MCF 10A (cell line): ENCODE data around the gene GSK3A. TPM values are rescaled to one million over a fixed set of nuclear protein-coding genes. Genes with fewer than 3 reads are reported as not detected.

Experiments used
- BruUV-seq: library from RNA; stranded (reverse); fragments of 400-500 nt; replicated peaks from 2 replicates; lab custom pipeline; 2021; lab: Mats Ljungman, UMichigan
- CTCF ChIA-PET: fragments of 300-600 bp; sonication (Branson Sonifier 250); formaldehyde crosslinking; extraction: SDS; loops from one replicate; lab custom pipeline; 2021; ENCODE audit warnings: antibody characterized with exemption, inconsistent platforms; lab: Yijun Ruan, JAX
- POLR2A ChIA-PET: fragments of 300-600, 350-650 bp; sonication (Branson Sonifier 250); formaldehyde crosslinking; extraction: SDS; loops from one replicate; lab custom pipeline; 2020; ENCODE audit warnings: antibody characterized with exemption, inconsistent platforms; lab: Yijun Ruan, JAX
- DNase-seq: peaks from one replicate; pipeline ENCODE4 v3.0.0-alpha.2; 2018; ENCODE audit not compliant: unreplicated experiment
- H3K27ac Mint-ChIP-seq: one replicate; pipeline ENCODE4 v1.8.0; 2022; ENCODE audit warnings: mild to moderate bottlenecking, low read depth, mixed read lengths; ENCODE audit not compliant: unreplicated experiment
- H3K27me3 Mint-ChIP-seq: one replicate; pipeline ENCODE4 v1.8.0; 2022; ENCODE audit warnings: mixed read lengths; ENCODE audit not compliant: insufficient read depth, unreplicated experiment
- H3K36me3 Mint-ChIP-seq: one replicate; pipeline ENCODE4 v1.8.0; 2022; ENCODE audit warnings: mild to moderate bottlenecking, moderate library complexity, mixed read lengths; ENCODE audit not compliant: insufficient read depth, unreplicated experiment
- H3K4me1 Mint-ChIP-seq: one replicate; pipeline ENCODE4 v1.8.0; 2022; ENCODE audit warnings: mixed read lengths; ENCODE audit not compliant: insufficient read depth, unreplicated experiment
- H3K4me3 Mint-ChIP-seq: one replicate; pipeline ENCODE4 v1.8.0; 2022; ENCODE audit warnings: mild to moderate bottlenecking, moderate library complexity, mixed read lengths; ENCODE audit not compliant: unreplicated experiment
- H3K9me3 Mint-ChIP-seq: one replicate; pipeline ENCODE4 v1.8.0; 2022; ENCODE audit warnings: mixed read lengths; ENCODE audit not compliant: unreplicated experiment
- CTCF ChIP-seq: fragments of 200-600 bp; IDR thresholded peaks from one replicate; pipeline ENCODE4 v1.8.0; 2022; ENCODE audit warnings: antibody characterized with exemption, mild to moderate bottlenecking; ENCODE audit not compliant: unreplicated experiment
- intact Hi-C: fragments of 100-400 bp; cut with micrococcal nuclease; formaldehyde crosslinking; loops from 2 replicates; pipeline ENCODE4 v1.14.1; 2022
- total RNA-seq: library from RNA; stranded (reverse); gene quantifications from 2 replicates; pipeline ENCODE4 v1.2.3, GENCODE V29; 2022

The GSK3A gene
- total RNA-seq, 1 experiment from 2014 or later: 53.5 TPM

GRCh38 chr19:42246922-42247639 lies 4.7 kb upstream of the GSK3A start:
- intact Hi-C loops: loop anchor here (1.0 to 10.0 kb wide), 4 partner anchors 36 to 186 kb away; partner anchors contain the start of genes CNFN and MEGF8
- CTCF ChIA-PET: interaction anchor here (0.6 to 7.0 kb wide), 17 partner anchors 9 to 194 kb away, joined by 3 to 145 read pairs (median 4); partner anchors contain the start of genes PAFAH1B3 and PRR19

GRCh38 chr19:42246143-42246921 lies 3.9 kb upstream of the GSK3A start:
- BruUV-seq: no TSS peak
- POLR2A ChIA-PET: interaction anchor here (0.6 to 7.7 kb wide), 13 partner anchors 9 to 119 kb away, joined by 3 to 158 read pairs (median 3); partner anchors contain the start of genes CIC, ERF and PAFAH1B3
- Mint-ChIP-seq H3K4me1 (peaks cover 27% of the 10 kb centered on the region), H3K36me3 (peaks cover 26% of the 10 kb centered on the region), H3K9me3 (no peaks in the 10 kb centered on the region), H3K27ac (no peak overlapping the region), H3K27me3 (no peaks in the 10 kb centered on the region), H3K4me3 (no peak overlapping the region)
- intact Hi-C loops: loop anchor here (1.0 to 10.0 kb wide), 4 partner anchors 37 to 187 kb away; partner anchors contain the start of genes CNFN and MEGF8
- CTCF ChIA-PET: interaction anchor here (0.6 to 7.0 kb wide), 29 partner anchors 9 to 1087 kb away, joined by 3 to 145 read pairs (median 4); partner anchors contain the start of genes PAFAH1B3, POU2F2 and PRR19
- TF ChIP-seq CTCF: peak; percentile 62
- peak; percentile 82 for DNase-seq

More at GRCh38 chr19:42246922-42247639, 4.7 kb upstream of the GSK3A start:
- peaks cover 34% of the 10 kb centered on the region for H3K4me1 Mint-ChIP-seq
- no peak for TF ChIP-seq CTCF
- peaks cover 20% of the 10 kb centered on the region for H3K36me3 Mint-ChIP-seq
- POLR2A ChIA-PET: interaction anchor here (0.6 to 7.7 kb wide), 11 partner anchors 9 to 715 kb away, joined by 3 to 158 read pairs (median 3); partner anchors contain the start of genes CIC and PAFAH1B3
- H3K27ac Mint-ChIP-seq: no peak overlapping the region
- no peaks in the 10 kb centered on the region for H3K27me3 Mint-ChIP-seq
- no peak for DNase-seq
- no peak overlapping the region for H3K4me3 Mint-ChIP-seq
- H3K9me3 Mint-ChIP-seq: no peaks in the 10 kb centered on the region
- BruUV-seq: no TSS peak

GRCh38 chr19:42245231-42245630 lies 2.8 kb upstream of the GSK3A start:
- ChIA-PET POLR2A (interaction anchor here (0.8 to 7.7 kb wide), 16 partner anchors 10 to 1423 kb away, joined by 3 to 158 read pairs (median 6); partner anchors contain the start of genes CIC, DEDD2, ERF and PAFAH1B3), CTCF (interaction anchor here (0.5 to 7.0 kb wide), 22 partner anchors 11 to 244 kb away, joined by 3 to 145 read pairs (median 4); partner anchors contain the start of gene POU2F2)
- Mint-ChIP-seq H3K4me3 (peak overlapping the region; percentile 79), H3K4me1 (peaks cover 31% of the 10 kb centered on the region), H3K9me3 (no peaks in the 10 kb centered on the region), H3K27me3 (no peaks in the 10 kb centered on the region), H3K36me3 (peaks cover 31% of the 10 kb centered on the region), H3K27ac (peak overlapping the region; percentile 81)
- no peak for DNase-seq
- intact Hi-C loops: loop anchor here (10.0 kb wide), 1 partner anchor 150 kb away; the partner anchor contains the start of gene CNFN
- no TSS peak for BruUV-seq
- TF ChIP-seq CTCF: no peak
